Cortex of kidney (tissue), 1 donor: Measurements from ENCODE around the gene ETDC.

Experiments used
- DNase-seq: peaks from one replicate; lab custom pipeline; 2025; lab: John Stamatoyannopoulos, UW

Gene ETDC

DNA sequence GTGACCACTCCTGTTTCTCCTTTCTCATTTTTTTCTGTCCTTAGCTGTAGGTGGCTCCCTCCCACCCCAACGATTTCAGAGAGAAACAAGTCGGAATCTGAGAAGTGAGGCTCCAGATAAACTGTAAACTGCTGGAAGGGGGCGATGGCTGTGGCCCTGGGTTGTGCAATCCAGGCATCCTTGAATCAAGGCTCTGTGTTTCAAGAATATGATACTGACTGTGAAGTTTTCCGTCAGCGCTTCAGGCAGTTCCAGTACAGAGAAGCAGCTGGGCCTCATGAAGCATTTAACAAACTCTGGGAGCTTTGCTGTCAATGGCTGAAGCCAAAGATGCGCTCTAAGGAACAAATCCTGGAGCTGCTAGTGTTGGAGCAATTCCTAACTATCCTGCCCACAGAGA is 37.7 kb downstream of the ETDC start:
- no peak for DNase-seq

DNA sequence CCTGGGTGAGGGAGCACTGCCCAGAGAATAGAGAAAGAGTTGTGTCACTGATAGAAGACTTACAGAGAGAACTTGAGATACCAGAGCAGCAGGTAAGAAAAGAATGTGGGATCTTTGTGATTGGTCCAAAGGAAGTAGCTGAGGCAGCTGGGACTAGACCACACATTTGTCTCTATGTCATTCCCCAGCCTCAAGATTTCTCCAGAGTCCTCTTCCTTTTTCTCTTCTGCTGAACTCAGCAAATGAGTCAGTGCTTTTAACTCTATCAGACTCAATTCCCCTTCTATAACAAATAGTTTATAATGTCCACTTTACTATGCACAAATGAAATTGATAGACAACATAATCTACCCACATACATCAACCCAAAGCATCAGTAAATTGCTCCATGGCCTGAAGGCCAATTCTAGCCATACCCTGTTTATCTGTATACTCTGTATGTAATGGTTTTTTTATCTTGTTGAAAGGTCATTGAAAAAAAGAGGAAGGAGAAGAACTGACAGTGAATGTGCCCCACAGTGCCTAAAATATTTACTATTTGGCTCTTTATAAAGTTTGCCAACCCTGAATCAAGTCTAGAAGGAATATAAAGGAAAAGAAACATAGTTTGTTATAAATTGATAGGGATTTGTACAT is 38.2 kb downstream of the ETDC start:
- no peak for DNase-seq

DNA sequence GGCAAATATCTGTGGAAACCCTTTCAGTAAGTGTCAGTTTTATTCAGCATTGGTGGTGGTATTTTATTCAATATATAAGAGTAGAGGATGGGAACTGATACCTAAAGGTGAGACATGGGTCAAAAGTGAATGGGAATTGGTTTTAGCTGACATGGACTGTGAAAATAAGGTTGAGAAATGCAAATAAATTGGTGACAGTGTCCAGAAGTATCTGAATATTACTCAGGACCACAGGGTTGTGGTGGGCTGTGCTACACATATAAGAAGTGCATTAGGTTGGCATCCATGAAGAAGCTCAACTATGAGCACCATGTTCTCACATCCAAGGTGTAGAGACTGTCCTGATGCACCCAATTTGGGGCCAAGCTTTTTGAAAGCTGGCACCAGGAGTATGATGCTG is 45.0 kb downstream of the ETDC start:
- no peak for DNase-seq
